ENCODE measurements around the gene KRTAP12-2. TPM values are rescaled to one million over a fixed set of nuclear protein-coding genes. Genes with fewer than 3 reads are reported as not detected.

Gene KRTAP12-2
- total and polyA plus RNA-seq, 8 donors: not detected

DNA sequence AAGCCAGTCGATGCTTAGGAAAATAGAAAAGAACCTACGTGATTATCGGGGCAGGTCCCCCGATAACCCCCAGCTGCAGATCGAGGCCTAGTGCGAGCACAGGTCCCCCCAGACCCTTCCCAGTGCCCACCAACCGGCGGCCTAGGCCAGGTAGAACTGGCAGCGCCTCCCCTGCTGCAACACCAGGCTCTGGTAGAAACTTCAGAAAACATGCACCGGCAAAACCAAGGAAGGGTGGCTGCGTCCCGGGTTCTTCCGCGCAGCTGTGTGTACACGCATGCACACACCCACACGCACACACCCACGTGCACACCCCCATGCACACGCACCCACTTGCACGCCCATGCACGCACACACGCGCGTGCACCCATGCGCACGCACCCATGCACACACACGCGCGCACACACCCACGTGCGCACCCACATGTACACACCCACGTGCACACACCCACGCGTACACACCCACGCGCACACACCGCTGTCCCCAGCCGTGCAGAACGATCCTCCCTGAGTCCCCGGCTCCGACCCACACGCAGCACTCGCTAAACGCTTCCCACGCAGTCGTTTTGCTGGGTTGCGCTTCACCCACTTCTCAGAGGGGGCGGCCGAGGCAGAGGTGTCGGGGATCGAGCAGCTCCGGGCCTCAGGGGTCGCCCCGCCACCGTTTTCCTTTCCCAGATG is 39.4 kb upstream of the KRTAP12-2 start:
- DNase-seq (no peak), ATAC-seq (no peak), FAIRE-seq (no peak)
- intact Hi-C loops (cut with DNase I): no loop called here
- no peaks in the 10 kb centered on the region for H3K4me1 ChIP-seq
- no peak overlapping the region for H3K27ac ChIP-seq
- H3K27me3 ChIP-seq: peaks cover 0 to 25% (median 4%) of the 10 kb centered on the region in 4 donors
- TF ChIP-seq CTCF (IDR thresholded peaks at IDR 0.05): no peak
- H3K4me3 ChIP-seq: no peak overlapping the region
- 16 to 22% methylated on average over 52 to 54 of the region's 54 CpGs for WGBS, 2 donors
- H3K9me3 ChIP-seq: no peaks in the 10 kb centered on the region
- H3K36me3 ChIP-seq: no peaks in the 10 kb centered on the region

DNA sequence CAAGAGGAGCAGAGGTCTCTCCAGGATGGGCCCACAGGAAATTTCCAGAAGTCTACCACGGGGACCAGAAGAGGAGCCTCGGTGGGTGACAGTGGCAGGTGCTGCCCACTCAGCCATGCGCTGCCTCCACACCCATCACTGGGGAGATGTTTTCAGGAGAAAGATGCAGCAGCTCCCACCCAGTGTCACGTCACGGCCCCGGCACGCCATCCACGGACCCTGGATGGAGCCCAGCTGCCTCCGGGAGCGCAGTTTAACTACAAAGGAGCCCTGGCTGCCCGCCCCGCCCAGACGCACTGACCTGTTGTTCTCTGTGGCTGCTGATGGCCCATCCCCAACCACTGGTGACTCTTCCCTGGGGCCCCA is 37.9 kb upstream of the KRTAP12-2 start:
- no peak for FAIRE-seq
- DNase-seq: no peak
- Histone ChIP-seq H3K27me3 (peaks cover 0 to 14% (median 4%) of the 10 kb centered on the region in 4 donors), H3K27ac (no peak overlapping the region), H3K4me3 (no peak overlapping the region), H3K36me3 (no peaks in the 10 kb centered on the region), H3K4me1 (no peaks in the 10 kb centered on the region), H3K9me3 (no peaks in the 10 kb centered on the region)
- ATAC-seq: no peak
- 32 to 36% methylated on average over 13 of the region's 13 CpGs for WGBS, 2 donors
- intact Hi-C loops (cut with DNase I): no loop called here
- no peak for TF ChIP-seq CTCF (IDR thresholded peaks at IDR 0.05)

GRCh38 chr21:44703731-44704635 is 37.3 kb upstream of the KRTAP12-2 start:
- WGBS, 2 donors: 34 to 35% methylated on average over 13 of the region's 13 CpGs
- H3K27me3 ChIP-seq: peaks cover 0 to 13% (median 4%) of the 10 kb centered on the region in 4 donors
- DNase-seq: peak in 1 of 6 donors; percentile 53
- H3K9me3 ChIP-seq: no peaks in the 10 kb centered on the region
- no peak for FAIRE-seq
- no peak for TF ChIP-seq CTCF (IDR thresholded peaks at IDR 0.05)
- no peak for ATAC-seq
- H3K4me3 ChIP-seq: no peak overlapping the region
- no peaks in the 10 kb centered on the region for H3K36me3 ChIP-seq
- no peak overlapping the region for H3K27ac ChIP-seq
- intact Hi-C loops (cut with DNase I): no loop called here
- H3K4me1 ChIP-seq: no peaks in the 10 kb centered on the region

DNA sequence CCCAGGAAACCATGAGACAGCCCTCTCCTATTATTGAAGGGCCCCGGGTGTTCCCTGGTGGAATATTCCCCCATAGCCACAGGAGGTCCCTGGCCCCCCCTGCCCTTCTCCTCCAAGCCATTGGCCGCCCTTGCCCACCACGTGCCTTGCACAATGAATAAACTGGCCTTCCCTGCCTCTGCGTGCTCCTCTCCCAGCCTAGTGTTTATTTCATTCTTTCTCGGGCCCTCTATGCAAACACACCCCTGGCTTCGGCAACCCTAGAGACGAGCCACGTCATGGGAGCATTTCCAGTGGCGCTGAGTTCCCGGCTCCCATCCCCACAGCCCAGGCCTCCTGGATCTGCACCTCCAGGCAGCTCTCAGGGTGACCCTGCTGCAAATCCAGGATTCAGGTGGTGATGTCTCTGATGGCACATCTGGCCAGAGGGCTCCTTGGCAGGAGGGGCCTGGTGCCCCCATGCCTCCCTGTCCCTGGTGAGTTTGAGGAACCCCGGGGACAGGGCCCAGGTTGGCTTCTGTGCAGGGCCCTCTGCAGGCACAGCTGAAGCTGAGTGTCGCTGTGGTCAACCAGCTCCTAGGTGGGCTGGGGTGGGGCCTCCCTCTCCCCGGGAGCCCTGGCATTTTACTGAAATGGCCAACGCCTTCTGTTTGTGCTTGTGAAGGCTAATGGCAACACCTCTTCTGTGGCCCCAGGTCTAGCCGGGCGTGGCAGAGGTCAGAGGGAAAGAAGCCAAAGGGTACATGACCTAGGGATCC is 36.4 kb upstream of the KRTAP12-2 start:
- Histone ChIP-seq H3K4me1 (no peaks in the 10 kb centered on the region), H3K27ac (no peak overlapping the region), H3K36me3 (no peaks in the 10 kb centered on the region), H3K27me3 (peaks cover 0 to 18% (median 4%) of the 10 kb centered on the region in 4 donors), H3K4me3 (no peak overlapping the region), H3K9me3 (no peaks in the 10 kb centered on the region)
- FAIRE-seq (no peak), ATAC-seq (peak in 2 of 4 donors; percentile 61 to 70), DNase-seq (no peak)
- 35 to 42% methylated on average over 16 of the region's 16 CpGs for WGBS, 2 donors
- intact Hi-C loops (cut with DNase I): no loop called here
- TF ChIP-seq CTCF (IDR thresholded peaks at IDR 0.05): no peak
